Endothelial cell of umbilical vein (primary cell): ENCODE results near the gene MESD.

ENCODE experiments used
- CTCF ChIP-seq, 2 donors: IDR thresholded peaks; 1 replicate in 1 of 2; 2 replicates in 1 of 2; pipeline ENCODE4 v1.5.1; 2011; ENCODE audit warnings: low read length in 2 of 2, mild to moderate bottlenecking in 2 of 2, moderate library complexity in 2 of 2, control low read depth in 1 of 2, inconsistent platforms in 1 of 2, low read depth in 1 of 2; ENCODE audit not compliant: insufficient read depth in 1 of 2; ENCODE audit errors: extremely low read depth in 1 of 2
- EZH2 ChIP-seq: IDR thresholded peaks from 2 replicates; pipeline ENCODE4 v1.6.1; 2012; ENCODE audit warnings: borderline replicate concordance, low read depth, mild to moderate bottlenecking, moderate library complexity, low read length, inconsistent platforms; ENCODE audit not compliant: severe bottlenecking
- GATA2 ChIP-seq: IDR thresholded peaks from 2 replicates; pipeline ENCODE4 v1.7.0; 2011; ENCODE audit warnings: low read depth, mild to moderate bottlenecking, moderate library complexity, mixed read lengths, low read length; ENCODE audit not compliant: insufficient read length, insufficient read depth
- JUN ChIP-seq: IDR thresholded peaks from 2 replicates; pipeline ENCODE4 v1.6.1; 2011; ENCODE audit warnings: borderline replicate concordance, low read depth; ENCODE audit not compliant: insufficient read length, insufficient read depth
- MYC ChIP-seq: IDR thresholded peaks from one replicate; pipeline ENCODE4 v1.6.1; 2011; ENCODE audit warnings: mild to moderate bottlenecking, low read depth, low read length
- POLR2A ChIP-seq: IDR thresholded peaks from 2 replicates; pipeline ENCODE4 v1.6.1; 2012; ENCODE audit warnings: low read depth, mild to moderate bottlenecking, control low read depth, low read length
- POLR2AphosphoS5 ChIP-seq: IDR thresholded peaks from 2 replicates; pipeline ENCODE4 v1.6.1; 2012; ENCODE audit warnings: low read depth, mild to moderate bottlenecking, control low read depth, low read length, moderate library complexity; ENCODE audit not compliant: insufficient read depth

DNA sequence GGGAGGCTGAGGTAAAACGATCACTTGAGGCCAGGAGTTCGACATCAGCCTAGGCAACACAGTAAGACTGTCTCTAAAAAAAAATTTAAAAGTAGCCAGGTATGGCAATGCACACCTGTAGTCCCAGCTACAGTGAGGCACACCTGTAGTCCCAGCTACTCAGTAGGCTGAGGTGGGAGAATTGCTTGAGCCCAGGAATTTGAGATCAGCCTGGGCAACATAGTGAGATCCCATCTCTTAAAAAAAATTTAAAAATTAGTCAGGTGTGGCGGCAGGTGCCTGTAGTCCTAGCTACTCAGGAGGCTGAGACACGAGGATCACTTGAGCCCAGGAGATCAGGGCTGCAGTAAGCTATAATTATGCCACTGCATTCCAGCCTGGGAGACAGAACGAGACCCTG lies 6.8 kb downstream of the MESD start:
- TF ChIP-seq CTCF (IDR thresholded peaks at IDR 0.05; ENCODE audit: extremely low read depth in 1 of 2, insufficient read depth in 1 of 2, low read depth in 1 of 2, low read length in 2 of 2) (no peak), EZH2 (no peak), POLR2AphosphoS5 (no peak), POLR2A (no peak), JUN (no peak), GATA2 (no peak), MYC (no peak)
